Measurements from ENCODE around the gene MPO. TPM values are rescaled to one million over a fixed set of nuclear protein-coding genes. Genes with fewer than 3 reads are reported as not detected.
A peak's percentile ranks its signal among the peaks of the same experiment; 100 is the strongest.

The MPO gene
- total RNA-seq, 1 experiment from 2014 or later, result 5.2 TPM

DNA sequence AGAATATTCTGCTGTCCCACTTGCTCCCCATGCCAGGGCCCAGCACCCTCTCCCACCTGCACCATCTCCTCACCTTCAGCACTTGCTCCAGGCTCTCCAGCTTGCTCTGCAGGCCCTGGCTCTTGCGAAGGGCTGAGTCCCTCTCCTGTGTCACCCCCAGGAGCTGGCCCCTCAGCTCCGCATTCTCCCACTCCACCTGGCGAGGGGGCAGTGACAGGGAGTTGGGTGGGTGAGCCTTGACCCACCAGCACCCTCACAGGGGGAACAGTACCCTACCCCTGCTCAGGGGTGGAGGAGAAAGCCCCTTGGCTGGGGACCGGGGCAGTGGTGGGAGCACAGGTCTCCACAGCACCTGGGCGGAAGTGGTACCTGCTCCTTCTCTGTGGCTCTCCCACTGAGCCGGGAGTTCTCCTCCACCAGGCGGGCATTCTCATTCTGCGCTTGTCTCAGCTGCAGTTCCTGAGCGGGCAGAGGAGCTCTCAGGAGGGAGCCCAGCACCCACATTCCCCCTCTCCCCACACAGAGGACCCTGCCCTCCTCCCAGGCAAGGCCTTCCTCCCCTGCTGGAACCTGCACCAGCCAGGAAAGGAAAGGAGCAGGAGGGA lies 41.9 kb upstream of the MPO start:
- H3K9me3 ChIP-seq (replicated peaks), result no peaks in the 10 kb centered on the region
- H3K36me3 ChIP-seq, result no peaks in the 10 kb centered on the region
- H3K4me3 ChIP-seq, result no peak overlapping the region
- no peak overlapping the region for H3K27ac ChIP-seq
- H3K27me3 ChIP-seq, result no peaks in the 10 kb centered on the region
- no peaks in the 10 kb centered on the region for H3K4me1 ChIP-seq
- DNase-seq, result no peak

DNA sequence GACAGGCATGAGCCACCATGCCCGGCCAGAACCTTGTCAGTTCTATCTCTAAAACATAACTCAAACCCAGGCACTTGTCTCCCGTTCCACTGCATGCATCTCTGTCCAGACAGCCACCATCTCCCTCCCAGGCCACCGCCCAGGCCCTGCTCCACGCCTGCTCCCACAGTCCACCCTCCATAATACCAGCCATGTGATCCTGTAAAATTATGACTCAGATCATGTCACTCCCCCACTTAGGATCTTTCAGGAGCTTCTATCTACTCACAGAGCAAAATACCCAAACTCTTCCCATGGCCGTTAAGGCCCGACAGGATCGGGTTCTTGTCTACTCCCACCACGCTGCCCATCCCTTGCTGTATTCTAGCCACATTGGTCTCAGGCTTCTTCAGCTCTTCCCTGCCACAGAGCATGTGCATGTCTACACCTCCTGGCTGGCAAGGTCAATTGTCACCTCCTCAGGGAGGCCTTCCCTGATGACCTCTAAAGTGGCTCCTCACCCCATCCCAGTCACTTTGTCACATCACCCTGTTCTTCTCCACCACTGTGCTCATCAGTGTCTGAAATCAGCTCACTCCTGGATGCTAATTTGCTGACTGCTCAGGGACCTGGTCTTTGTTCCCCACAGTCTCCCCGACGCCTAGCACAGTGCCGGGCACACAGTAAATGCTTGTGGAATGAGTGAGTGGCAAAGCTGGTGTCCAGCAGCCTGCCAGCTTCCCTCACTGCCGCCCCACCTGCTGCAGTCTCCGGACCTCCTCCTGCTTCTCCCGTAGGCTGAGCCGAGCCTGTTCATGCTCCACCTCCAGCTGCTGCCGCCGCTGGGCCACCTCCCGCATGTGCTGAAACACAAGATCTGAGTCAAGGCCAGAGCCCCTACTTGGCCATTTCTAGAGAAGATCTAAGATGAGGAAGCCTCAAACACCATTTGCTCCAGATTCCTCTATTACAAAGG lies 41.1 kb upstream of the MPO start:
- no peaks in the 10 kb centered on the region for H3K9me3 ChIP-seq (replicated peaks)
- no peaks in the 10 kb centered on the region for H3K4me1 ChIP-seq
- no peak overlapping the region for H3K4me3 ChIP-seq
- no peak overlapping the region for H3K27ac ChIP-seq
- DNase-seq, result no peak
- H3K36me3 ChIP-seq, result no peaks in the 10 kb centered on the region
- no peaks in the 10 kb centered on the region for H3K27me3 ChIP-seq

- no peaks in the 10 kb centered on the region for H3K27me3 ChIP-seq
- DNase-seq, result no peak
- no peaks in the 10 kb centered on the region for H3K36me3 ChIP-seq
- no peak overlapping the region for H3K4me3 ChIP-seq
- no peaks in the 10 kb centered on the region for H3K4me1 ChIP-seq
- no peaks in the 10 kb centered on the region for H3K9me3 ChIP-seq (replicated peaks)
- H3K27ac ChIP-seq, result no peak overlapping the region
These were observed 40.0 kb upstream of the MPO start for GRCh38 chr17:58320570-58321323.

GRCh38 chr17:58320163-58320558 lies 39.4 kb upstream of the MPO start:
- no peak overlapping the region for H3K27ac ChIP-seq
- H3K4me3 ChIP-seq, result no peak overlapping the region
- H3K4me1 ChIP-seq, result no peaks in the 10 kb centered on the region
- H3K27me3 ChIP-seq, result no peaks in the 10 kb centered on the region
- H3K9me3 ChIP-seq (replicated peaks), result no peaks in the 10 kb centered on the region
- no peak for DNase-seq
- H3K36me3 ChIP-seq, result no peaks in the 10 kb centered on the region

- DNase-seq, result no peak
- H3K36me3 ChIP-seq, result no peaks in the 10 kb centered on the region
- no peak overlapping the region for H3K27ac ChIP-seq
- H3K4me1 ChIP-seq, result peaks cover 3% of the 10 kb centered on the region; the same call in 1 of the 2 replicates
- H3K27me3 ChIP-seq, result no peaks in the 10 kb centered on the region
- no peak overlapping the region for H3K4me3 ChIP-seq
- H3K9me3 ChIP-seq (replicated peaks), result no peaks in the 10 kb centered on the region
These were observed 38.7 kb upstream of the MPO start for GRCh38 chr17:58319173-58320162.

GRCh38 chr17:58318627-58319172 lies 38.0 kb upstream of the MPO start:
- Histone ChIP-seq H3K36me3 (no peaks in the 10 kb centered on the region), H3K9me3 (replicated peaks) (no peaks in the 10 kb centered on the region), H3K27me3 (no peaks in the 10 kb centered on the region), H3K4me1 (peaks cover 10% of the 10 kb centered on the region), H3K27ac (no peak overlapping the region), H3K4me3 (no peak overlapping the region)
- no peak for DNase-seq

DNA sequence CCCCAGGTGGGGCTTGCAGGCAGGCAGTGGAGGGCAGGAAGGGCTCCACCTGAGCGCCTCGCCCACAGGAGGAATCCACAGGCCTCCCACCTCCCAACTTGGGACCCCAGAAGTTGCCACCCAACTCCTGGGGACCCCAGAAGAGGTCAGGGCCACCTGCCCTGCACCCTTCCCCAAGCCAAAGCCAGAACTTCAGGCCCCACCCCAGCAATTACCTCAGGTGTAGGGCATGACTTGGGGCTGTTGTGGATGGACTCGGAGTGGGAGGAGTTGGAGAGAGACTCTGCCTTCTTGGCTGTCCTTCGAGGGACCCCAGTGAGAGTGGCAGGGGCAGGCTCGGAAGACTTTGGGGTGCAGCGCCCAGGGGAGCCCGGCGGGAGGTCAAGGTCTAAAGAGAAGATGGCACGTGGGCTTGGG lies 37.3 kb upstream of the MPO start:
- no peak for DNase-seq
- Histone ChIP-seq H3K27me3 (no peaks in the 10 kb centered on the region), H3K4me1 (peaks cover 16% of the 10 kb centered on the region), H3K9me3 (replicated peaks) (no peaks in the 10 kb centered on the region), H3K4me3 (no peak overlapping the region), H3K36me3 (no peaks in the 10 kb centered on the region), H3K27ac (no peak overlapping the region)

GRCh38 chr17:58317421-58318064 lies 36.8 kb upstream of the MPO start:
- Histone ChIP-seq H3K4me3 (no peak overlapping the region), H3K27me3 (no peaks in the 10 kb centered on the region), H3K4me1 (peaks cover 16% of the 10 kb centered on the region), H3K9me3 (replicated peaks) (no peaks in the 10 kb centered on the region), H3K36me3 (no peaks in the 10 kb centered on the region), H3K27ac (no peak overlapping the region)
- peak; percentile 35 to 64 for DNase-seq

- Histone ChIP-seq H3K9me3 (replicated peaks) (no peaks in the 10 kb centered on the region), H3K36me3 (no peaks in the 10 kb centered on the region), H3K27me3 (no peaks in the 10 kb centered on the region), H3K27ac (no peak overlapping the region), H3K4me1 (peaks cover 16% of the 10 kb centered on the region), H3K4me3 (no peak overlapping the region)
- no peak for DNase-seq
These were observed 35.7 kb upstream of the MPO start for GRCh38 chr17:58316260-58316960.

DNA sequence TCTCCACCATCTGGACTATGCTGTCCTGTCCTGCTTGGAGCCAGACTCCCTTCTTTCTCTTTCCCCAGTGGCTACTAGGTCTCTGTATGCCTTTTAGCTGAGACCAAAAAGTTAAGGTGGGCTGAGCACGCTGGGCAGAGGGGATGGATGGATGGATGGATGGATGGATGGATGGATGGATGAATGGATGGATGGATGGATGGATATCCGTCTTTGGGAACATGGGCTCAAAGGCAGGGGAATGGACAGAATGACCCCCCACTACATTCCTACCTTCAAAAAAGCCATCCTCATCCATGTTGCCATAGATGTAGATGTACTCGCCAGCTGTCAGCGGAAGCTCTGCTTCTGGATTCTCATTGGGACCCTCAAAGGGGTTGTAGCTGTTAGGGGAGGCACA lies 35.0 kb upstream of the MPO start:
- no peaks in the 10 kb centered on the region for H3K9me3 ChIP-seq (replicated peaks)
- DNase-seq, result no peak

DNA sequence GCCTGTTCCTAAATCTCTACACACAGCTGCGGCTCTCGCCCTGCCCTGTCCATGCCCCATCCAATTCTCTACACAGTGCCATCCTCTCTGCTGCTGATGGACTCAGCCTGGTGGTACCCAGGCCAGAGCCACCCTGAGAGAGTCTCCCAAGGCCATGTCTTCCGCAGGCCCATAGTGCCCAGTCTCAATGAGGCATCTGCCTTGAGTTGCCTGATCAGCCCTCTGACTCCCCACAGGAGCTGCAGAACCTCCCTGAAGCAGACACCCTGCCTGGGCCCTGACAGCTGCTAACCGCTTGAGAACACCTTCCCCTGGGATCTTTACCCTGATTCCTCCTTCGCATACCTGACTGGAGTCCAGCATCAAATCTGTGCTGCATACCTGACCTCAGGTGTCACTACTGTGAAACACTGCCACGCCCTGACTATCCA lies 34.6 kb upstream of the MPO start:
- H3K27ac ChIP-seq, result no peak overlapping the region
- no peak for DNase-seq
- H3K27me3 ChIP-seq, result no peaks in the 10 kb centered on the region
- no peaks in the 10 kb centered on the region for H3K36me3 ChIP-seq
- H3K4me1 ChIP-seq, result peaks cover 16% of the 10 kb centered on the region
- no peaks in the 10 kb centered on the region for H3K9me3 ChIP-seq (replicated peaks)
- no peak overlapping the region for H3K4me3 ChIP-seq

More for the DNA sequence above, 35.0 kb upstream of the MPO start:
- Histone ChIP-seq H3K27ac (no peak overlapping the region), H3K27me3 (no peaks in the 10 kb centered on the region), H3K4me1 (peaks cover 16% of the 10 kb centered on the region), H3K4me3 (no peak overlapping the region), H3K36me3 (no peaks in the 10 kb centered on the region)

DNA sequence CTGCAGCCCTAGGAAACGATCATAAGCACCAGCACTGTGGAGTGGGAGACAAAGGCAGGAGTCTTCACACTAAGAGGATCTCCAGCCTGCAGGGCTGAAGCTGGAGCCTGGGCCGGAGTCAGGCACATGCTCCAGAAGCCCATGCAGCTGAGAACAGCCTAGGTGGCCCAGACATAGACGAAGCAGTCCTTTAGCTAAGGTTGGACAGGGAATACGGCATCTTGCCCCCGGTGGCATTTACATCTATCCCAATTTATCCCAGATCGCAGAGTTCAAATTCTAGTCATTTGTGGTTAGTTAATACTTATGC lies 33.9 kb upstream of the MPO start:
- Histone ChIP-seq H3K4me1 (peaks cover 16% of the 10 kb centered on the region), H3K9me3 (replicated peaks) (no peaks in the 10 kb centered on the region), H3K27me3 (no peaks in the 10 kb centered on the region), H3K27ac (peak overlapping the region; percentile 48), H3K36me3 (no peaks in the 10 kb centered on the region), H3K4me3 (no peak overlapping the region)
- DNase-seq, result no peak
